Spleen (tissue), 11 donors: ENCODE data around the gene FAIM2. TPM values are rescaled to one million over a fixed set of nuclear protein-coding genes. Genes with fewer than 3 reads are reported as not detected.

Experiments used
- DNase-seq: peaks from one replicate; pipeline ENCODE4 v3.0.0-alpha.2; 2020
- H3K27ac ChIP-seq, 8 donors: fragments of 200-600 bp; sonication (generic) in 7 of 8; 1 replicate in 4 of 8; 2 replicates in 4 of 8; pipeline versions ENCODE4 v1.5.0 to v1.8.0; 2016 to 2021; ENCODE audit warnings: inconsistent platforms in 4 of 8, mild to moderate bottlenecking in 4 of 8, moderate library complexity in 1 of 8
- H3K27me3 ChIP-seq, 7 donors: fragments of 200-600 bp; sonication (generic) in 6 of 7; replicated peaks in 1 of 7; 1 replicate in 4 of 7; 2 replicates in 3 of 7; pipeline versions ENCODE4 v1.5.0 to v1.8.0; 2016 to 2021; ENCODE audit warnings: inconsistent platforms in 3 of 7, mild to moderate bottlenecking in 1 of 7
- H3K36me3 ChIP-seq, 6 donors: fragments of 200-600 bp; sonication (generic) in 5 of 6; 1 replicate in 4 of 6; 2 replicates in 2 of 6; pipeline versions ENCODE4 v1.5.0 to v1.8.0; 2016 to 2021; ENCODE audit warnings: inconsistent platforms in 2 of 6
- H3K4me1 ChIP-seq, 6 donors: fragments of 200-600 bp; sonication (generic) in 5 of 6; 1 replicate in 3 of 6; 2 replicates in 3 of 6; pipeline versions ENCODE4 v1.5.0 to v1.8.0; 2016 to 2021; ENCODE audit warnings: inconsistent platforms in 3 of 6
- H3K4me3 ChIP-seq, 8 donors: fragments of 200-600 bp; sonication (generic) in 7 of 8; 1 replicate in 4 of 8; 2 replicates in 4 of 8; pipeline versions ENCODE4 v1.5.0 to v1.8.0; 2016 to 2021; ENCODE audit warnings: inconsistent platforms in 4 of 8, mild to moderate bottlenecking in 4 of 8, moderate library complexity in 2 of 8
- H3K9me3 ChIP-seq, 8 donors: fragments of 200-600 bp; sonication (generic) in 7 of 8; 1 replicate in 4 of 8; 2 replicates in 4 of 8; pipeline versions ENCODE4 v1.5.0 to v1.8.0; 2016 to 2021; ENCODE audit warnings: inconsistent platforms in 4 of 8
- POLR2A ChIP-seq, 3 donors: fragments of 450-650 bp; IDR thresholded peaks; one replicate each; pipeline ENCODE4 v1.5.1; 2017; ENCODE audit warnings: antibody characterized with exemption in 3 of 3, mild to moderate bottlenecking in 1 of 3
- POLR2AphosphoS5 ChIP-seq, 3 donors: sonication (generic); formaldehyde crosslinking; IDR thresholded peaks; one replicate each; pipeline ENCODE4 v1.5.1; 2017; ENCODE audit warnings: antibody characterized with exemption in 3 of 3
- WGBS, 5 donors: extraction: QIAGEN DNeasy Blood & Tissue Kit in 3 of 5; methylation state at CpG; one replicate each; pipeline versions ENCODE4 v1.1.5 to v1.1.7; 2013 to 2018; 5-methylcytosine and 5-hydroxymethylcytosine counted together
- intact Hi-C: fragments of 100-400 bp; cut with DNase I; formaldehyde crosslinking; loops from one replicate; pipeline ENCODE4 v1.15.0; 2023; ENCODE audit warnings: low total_unique reads
- polyA plus RNA-seq, 3 donors: library from polyadenylated mRNA; stranded (reverse); fragments of 200-250 nt; gene quantifications; one replicate each; pipeline ENCODE4 v1.2.1, GENCODE V29; 2013
- total RNA-seq, 7 donors: library from RNA; depleted of rRNA in 3 of 7; stranded (reverse); fragments of >200 nt in 3 of 7; fragmentation: NEBNext Ultra II Directional in 4 of 7; extraction: Animal tissue kit (Norgen Biotek cat#: 25700) in 4 of 7; gene quantifications; one replicate each; pipeline versions ENCODE4 v1.1.0 to v1.2.1, GENCODE V29; 2016 to 2021
- TF ChIP-seq, protein P1 (sequence below), 11 experiments: fragments of 200-600 bp in 7 of 11; fragments of 450-650 bp in 4 of 11; sonication (generic) in 4 of 11; IDR thresholded peaks in 8 of 11; conservative IDR thresholded peaks in 3 of 11; 1 replicate in 7 of 11; 2 replicates in 4 of 11; pipeline versions ENCODE4 v1.4.0 to v1.8.0; 2016 to 2021; ENCODE audit warnings: antibody characterized with exemption in 11 of 11, inconsistent platforms in 4 of 11, mild to moderate bottlenecking in 1 of 11
- donor health status: healthy with polysubstance abuse.
- donor health status: DM: no; HTN: no; CAD: no; lungs with moderate emphysema.
- donor health status: DM: no; HTN: no; CAD: no.
- donor health status: Bipolar disorder and iron deficiency.
- donor health status: healthy.
- donor health status: DM: no; HTN: no; CAD: no.
- donor health status: DM: yes; HTN: yes; CAD: no.

FAIM2 gene
- total and polyA plus RNA-seq, 10 donors, result 0.04 to 3.2 (median 0.47) TPM; not detected in 1

DNA sequence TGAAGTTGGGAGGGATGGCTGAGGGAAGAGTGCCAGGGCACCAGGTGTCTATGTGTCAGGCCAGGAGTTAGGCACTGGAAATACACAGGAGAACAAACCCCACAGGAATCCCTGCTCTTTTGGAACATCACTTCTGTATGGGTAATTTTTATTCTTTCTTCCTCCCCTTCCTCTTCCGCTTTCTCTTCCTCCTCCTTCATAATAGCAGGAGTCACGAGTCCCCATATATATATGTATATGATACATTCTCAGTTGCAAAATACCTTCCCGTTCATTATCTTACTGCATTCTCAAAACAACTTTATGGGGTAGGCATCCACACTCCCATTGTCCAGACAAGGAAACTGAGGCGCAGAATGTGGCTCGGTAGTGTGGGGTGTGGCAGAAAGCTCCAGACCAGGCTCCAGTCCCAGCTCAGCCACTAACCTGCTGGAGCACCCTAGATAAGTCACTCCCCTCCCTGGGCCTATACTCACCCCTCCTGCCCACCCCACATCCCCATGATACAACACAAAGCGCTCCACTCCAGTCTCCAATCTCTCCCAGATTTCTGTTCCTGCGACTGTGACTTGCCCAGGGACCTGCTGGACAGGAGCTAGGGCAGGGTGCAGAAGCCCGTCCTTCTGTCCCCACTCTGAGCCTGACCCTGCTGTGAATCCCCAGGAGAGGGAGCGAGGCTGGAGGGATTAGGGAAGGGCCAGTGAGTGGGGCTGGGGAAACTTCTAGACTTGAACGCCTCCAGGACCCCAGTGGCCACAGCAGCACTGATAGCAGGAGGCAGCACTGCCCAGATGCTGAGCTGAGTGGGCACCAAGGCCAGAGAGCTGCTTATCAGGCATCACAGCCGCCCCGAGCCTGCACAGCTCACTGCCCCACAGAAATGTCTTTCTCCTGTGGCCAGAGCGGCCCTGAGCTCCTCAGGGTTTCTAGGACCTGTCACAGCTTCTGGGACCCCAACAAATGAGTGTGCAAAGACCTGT, 45.5 kb upstream of the FAIM2 start:
- Histone ChIP-seq H3K4me3 (no peak overlapping the region), H3K27ac (no peak overlapping the region), H3K36me3 (no peaks in the 10 kb centered on the region), H3K9me3 (no peaks in the 10 kb centered on the region), H3K27me3 (peaks cover 0 to 49% (median 0%) of the 10 kb centered on the region in 7 donors), H3K4me1 (peaks cover 5 to 44% (median 15%) of the 10 kb centered on the region in 6 donors)
- WGBS, 5 donors, result 77 to 89% (median 79%) methylated on average over 12 to 13 of the region's 13 CpGs
- peak; percentile 57 for DNase-seq
- TF ChIP-seq, protein P1, sequence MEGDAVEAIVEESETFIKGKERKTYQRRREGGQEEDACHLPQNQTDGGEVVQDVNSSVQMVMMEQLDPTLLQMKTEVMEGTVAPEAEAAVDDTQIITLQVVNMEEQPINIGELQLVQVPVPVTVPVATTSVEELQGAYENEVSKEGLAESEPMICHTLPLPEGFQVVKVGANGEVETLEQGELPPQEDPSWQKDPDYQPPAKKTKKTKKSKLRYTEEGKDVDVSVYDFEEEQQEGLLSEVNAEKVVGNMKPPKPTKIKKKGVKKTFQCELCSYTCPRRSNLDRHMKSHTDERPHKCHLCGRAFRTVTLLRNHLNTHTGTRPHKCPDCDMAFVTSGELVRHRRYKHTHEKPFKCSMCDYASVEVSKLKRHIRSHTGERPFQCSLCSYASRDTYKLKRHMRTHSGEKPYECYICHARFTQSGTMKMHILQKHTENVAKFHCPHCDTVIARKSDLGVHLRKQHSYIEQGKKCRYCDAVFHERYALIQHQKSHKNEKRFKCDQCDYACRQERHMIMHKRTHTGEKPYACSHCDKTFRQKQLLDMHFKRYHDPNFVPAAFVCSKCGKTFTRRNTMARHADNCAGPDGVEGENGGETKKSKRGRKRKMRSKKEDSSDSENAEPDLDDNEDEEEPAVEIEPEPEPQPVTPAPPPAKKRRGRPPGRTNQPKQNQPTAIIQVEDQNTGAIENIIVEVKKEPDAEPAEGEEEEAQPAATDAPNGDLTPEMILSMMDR (IDR thresholded peaks at IDR 0.05 in 8 of 11, conservative IDR thresholded peaks at IDR 0.05 in 3 of 11), result no peak
- intact Hi-C loops, result no loop called here

DNA sequence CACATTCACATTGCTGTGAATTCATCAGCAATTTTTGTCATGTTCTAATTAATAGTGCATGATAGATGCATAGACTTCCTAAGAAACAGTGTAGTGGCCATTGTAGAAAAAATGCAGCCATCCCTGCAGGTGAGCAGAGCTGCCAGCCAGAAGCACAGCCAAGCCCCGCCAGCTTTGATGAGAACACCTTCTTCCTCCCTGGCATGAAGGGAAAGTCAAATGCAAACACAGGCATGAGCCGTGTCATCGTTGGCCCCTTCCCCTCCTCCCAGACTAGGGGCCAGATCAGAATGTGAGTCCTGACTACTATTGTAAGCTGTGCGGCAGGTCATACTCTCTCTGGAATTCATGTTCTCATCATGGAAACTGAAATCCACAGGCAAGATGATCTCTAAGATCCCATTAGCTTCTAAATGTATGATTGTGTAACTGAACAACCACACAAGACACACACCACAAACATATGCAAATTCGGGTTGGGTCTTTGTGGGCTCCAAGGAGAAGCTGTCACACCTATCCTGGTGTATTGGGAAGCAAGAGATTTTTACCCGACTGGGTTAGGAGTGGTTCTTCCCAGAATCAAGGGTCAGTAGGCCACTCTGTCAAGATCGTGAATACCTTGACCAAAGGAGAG, 44.0 kb upstream of the FAIM2 start:
- peak; percentile 31 for DNase-seq
- intact Hi-C loops, result no loop called here

DNA sequence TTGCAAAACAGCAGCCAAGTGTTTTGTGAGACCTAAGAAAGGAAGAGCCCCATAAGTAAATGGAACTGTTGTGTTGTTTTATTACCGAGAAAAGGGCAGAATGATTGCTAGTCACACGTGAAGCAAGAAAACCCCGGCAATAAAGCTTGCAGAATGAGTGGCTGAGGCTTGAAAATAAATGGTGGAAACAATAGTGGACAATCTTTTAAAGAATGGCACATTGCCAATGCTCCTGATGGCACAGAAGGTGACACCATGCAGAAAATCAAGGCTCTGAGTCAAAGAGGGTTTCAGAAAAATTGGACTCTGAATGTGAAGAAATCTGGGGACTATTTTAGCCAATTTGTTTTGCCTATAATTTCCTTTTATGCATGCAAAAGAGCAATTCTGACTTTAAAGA, 42.8 kb upstream of the FAIM2 start:
- H3K27ac ChIP-seq, result no peak overlapping the region
- DNase-seq, result no peak
- no peaks in the 10 kb centered on the region for H3K9me3 ChIP-seq
- no peak overlapping the region for H3K4me3 ChIP-seq
- TF ChIP-seq POLR2AphosphoS5 (IDR thresholded peaks at IDR 0.05) (no peak), POLR2A (IDR thresholded peaks at IDR 0.05) (no peak)
- TF ChIP-seq, protein P1 (IDR thresholded peaks at IDR 0.05 in 8 of 11, conservative IDR thresholded peaks at IDR 0.05 in 3 of 11), result no peak
- H3K27me3 ChIP-seq, result peaks cover 0 to 30% (median 0%) of the 10 kb centered on the region in 7 donors
- intact Hi-C loops, result no loop called here
- H3K36me3 ChIP-seq, result no peaks in the 10 kb centered on the region
- WGBS, 5 donors, result 71 to 80% (median 77%) methylated on average over 3 of the region's 3 CpGs
- H3K4me1 ChIP-seq, result peaks cover 5 to 35% (median 15%) of the 10 kb centered on the region in 6 donors

More for the DNA sequence above, 44.0 kb upstream of the FAIM2 start:
- 73 to 87% (median 79%) methylated on average over 7 of the region's 7 CpGs for WGBS, 5 donors
- TF ChIP-seq POLR2A (IDR thresholded peaks at IDR 0.05) (no peak), POLR2AphosphoS5 (IDR thresholded peaks at IDR 0.05) (no peak)
- TF ChIP-seq, protein P1 (IDR thresholded peaks at IDR 0.05 in 8 of 11, conservative IDR thresholded peaks at IDR 0.05 in 3 of 11), result no peak
- H3K27me3 ChIP-seq, result peaks cover 0 to 34% (median 0%) of the 10 kb centered on the region in 7 donors
- H3K4me1 ChIP-seq, result peaks cover 5 to 47% (median 16%) of the 10 kb centered on the region in 6 donors
- H3K27ac ChIP-seq, result no peak overlapping the region
- H3K9me3 ChIP-seq, result no peaks in the 10 kb centered on the region
- no peak overlapping the region for H3K4me3 ChIP-seq
- H3K36me3 ChIP-seq, result no peaks in the 10 kb centered on the region

DNA sequence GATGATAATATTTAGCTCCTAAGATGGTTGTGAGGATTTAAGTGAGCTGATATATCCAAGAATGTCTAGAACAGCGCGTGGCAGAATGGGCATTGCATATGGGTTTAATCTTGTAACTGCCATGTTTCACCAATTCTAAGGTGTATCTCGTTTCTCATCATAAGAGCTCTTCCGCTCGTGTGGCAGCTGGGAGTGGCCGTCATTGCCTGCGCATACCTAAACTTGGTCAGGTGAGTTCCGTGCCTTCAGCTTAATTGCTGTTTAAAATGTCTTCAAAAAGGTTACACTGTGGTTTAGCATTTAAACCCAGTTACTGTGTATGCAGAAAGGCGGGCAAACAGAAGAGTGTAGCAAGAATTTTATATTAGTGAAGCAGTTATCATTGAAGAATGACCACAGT, 42.4 kb upstream of the FAIM2 start:
- DNase-seq, result peak; percentile 18
- H3K9me3 ChIP-seq, result no peaks in the 10 kb centered on the region
- H3K27me3 ChIP-seq, result peaks cover 0 to 26% (median 0%) of the 10 kb centered on the region in 7 donors
- H3K36me3 ChIP-seq, result no peaks in the 10 kb centered on the region
- H3K4me1 ChIP-seq, result peaks cover 5 to 33% (median 15%) of the 10 kb centered on the region in 6 donors
- no peak overlapping the region for H3K27ac ChIP-seq
- TF ChIP-seq POLR2A (IDR thresholded peaks at IDR 0.05) (no peak), POLR2AphosphoS5 (IDR thresholded peaks at IDR 0.05) (no peak)
- TF ChIP-seq, protein P1 (IDR thresholded peaks at IDR 0.05 in 8 of 11, conservative IDR thresholded peaks at IDR 0.05 in 3 of 11), result no peak
- 86 to 92% (median 90%) methylated on average over 9 of the region's 9 CpGs for WGBS, 5 donors
- intact Hi-C loops, result no loop called here
- H3K4me3 ChIP-seq, result no peak overlapping the region
